Right lobe of liver (tissue), 6 donors: ENCODE measurements around the gene LETM1. TPM values are rescaled to one million over a fixed set of nuclear protein-coding genes. Genes with fewer than 3 reads are reported as not detected.
A peak's percentile ranks its signal among the peaks of the same experiment; 100 is the strongest.

Experiments
- ATAC-seq, 4 donors: fragments of 200-7000 bp; cut with Tn5 transposase; one replicate each; pipeline ENCODE4 v1.9.1; 2020; ENCODE audit warnings: mild to moderate bottlenecking in 4 of 4, moderate library complexity in 4 of 4
- DNase-seq, 3 donors: peaks; one replicate each; pipeline ENCODE4 v3.0.0-alpha.2; 2020
- H3K27ac ChIP-seq, 3 donors: fragments of 200-600 bp; one replicate each; pipeline ENCODE4 v1.8.0; 2022
- H3K27me3 ChIP-seq, 2 donors: fragments of 200-600 bp; one replicate each; pipeline ENCODE4 v1.8.0; 2022
- H3K36me3 ChIP-seq, 4 donors: fragments of 200-600 bp; sonication (generic) in 1 of 4; one replicate each; pipeline versions ENCODE4 v1.5.1 to v1.8.0; 2017 to 2022; ENCODE audit warnings: control low read depth in 1 of 4
- H3K4me1 ChIP-seq, 4 donors: fragments of 200-600 bp; sonication (generic) in 1 of 4; one replicate each; pipeline versions ENCODE4 v1.5.1 to v1.8.0; 2017 to 2022; ENCODE audit warnings: control low read depth in 1 of 4
- H3K4me3 ChIP-seq, 3 donors: fragments of 200-600 bp; one replicate each; pipeline ENCODE4 v1.8.0; 2022
- H3K9me3 ChIP-seq, 4 donors: fragments of 200-600 bp; sonication (generic) in 1 of 4; one replicate each; pipeline versions ENCODE4 v1.5.1 to v1.8.0; 2017 to 2022; ENCODE audit warnings: control low read depth in 1 of 4
- CTCF ChIP-seq, 4 donors: fragments of 200-600 bp in 3 of 4; fragments of 450-650 bp in 1 of 4; IDR thresholded peaks; one replicate each; pipeline versions ENCODE4 v1.5.1 to v1.8.0; 2016 to 2022; ENCODE audit warnings: antibody characterized with exemption in 4 of 4, mild to moderate bottlenecking in 2 of 4
- POLR2A ChIP-seq: fragments of 450-650 bp; IDR thresholded peaks from one replicate; pipeline ENCODE4 v1.6.1; 2017; ENCODE audit warnings: antibody characterized with exemption, mild to moderate bottlenecking
- WGBS: methylation state at CpG from one replicate; pipeline ENCODE4 v1.1.6; 2018; ENCODE audit warnings: low coverage, low lambda C conversion rate; ENCODE audit not compliant: insufficient coverage; ENCODE audit errors: missing lambda C conversion rate; 5-methylcytosine and 5-hydroxymethylcytosine counted together
- intact Hi-C, 2 donors: fragments of 100-400 bp; cut with DNase I; formaldehyde crosslinking; loops; one replicate each; pipeline versions ENCODE4 v1.11.2 to v1.14.1; 2022
- total RNA-seq, 6 experiments: library from RNA; depleted of rRNA in 2 of 6; stranded (reverse); fragments of >200 nt in 2 of 6; fragmentation: NEBNext Ultra II Directional in 3 of 6; extraction: Animal tissue kit (Norgen Biotek cat#: 25700) in 3 of 6; gene quantifications; one replicate each; pipeline versions ENCODE4 v1.1.0 to v1.2.4, GENCODE V29; 2016 to 2023
- donor health status: DM: no; HTN: yes; CAD: no.
- donor health status: DM: no; HTN: no; CAD: no.
- donor health status: DM: no; HTN: no; CAD: no.
- donor health status: DM: no; HTN: yes; CAD: no.
- donor health status: DM: no; HTN: yes; CAD: no.

The LETM1 gene
- total RNA-seq, 6 experiments from 2014 or later = 18.1 to 31.0 (median 25.6) TPM

- Histone ChIP-seq H3K4me1 (peaks cover 0 to 25% (median 13%) of the 10 kb centered on the region in 4 donors), H3K9me3 (no peaks in the 10 kb centered on the region), H3K27me3 (no peaks in the 10 kb centered on the region), H3K27ac (peak within 1 kb of the TSS in 2 of 3 donors; percentile 11 to 59), H3K4me3 (peak within 1 kb of the TSS; percentile 66 to 68 (median 66)), H3K36me3 (no peaks in the 10 kb centered on the region)
- TF ChIP-seq POLR2A (peak; percentile 93), CTCF (IDR thresholded peaks at IDR 0.05) (no peak)
- DNase-seq (peak in 2 of 3 donors; percentile 63 to 79), ATAC-seq (peak; percentile 55 to 66 (median 61))
- WGBS = no CpG with 5 or more reads among the region's 95 CpGs
- intact Hi-C loops = no loop called here
Measured at GRCh38 chr4:1792832-1793495, 63.0 kb downstream of the LETM1 start, which contains the start of gene FGFR3. FGFR3 (plus strand) TSS chr4:1793293; CDS start chr4:1793935, 642 bp downstream.

DNA sequence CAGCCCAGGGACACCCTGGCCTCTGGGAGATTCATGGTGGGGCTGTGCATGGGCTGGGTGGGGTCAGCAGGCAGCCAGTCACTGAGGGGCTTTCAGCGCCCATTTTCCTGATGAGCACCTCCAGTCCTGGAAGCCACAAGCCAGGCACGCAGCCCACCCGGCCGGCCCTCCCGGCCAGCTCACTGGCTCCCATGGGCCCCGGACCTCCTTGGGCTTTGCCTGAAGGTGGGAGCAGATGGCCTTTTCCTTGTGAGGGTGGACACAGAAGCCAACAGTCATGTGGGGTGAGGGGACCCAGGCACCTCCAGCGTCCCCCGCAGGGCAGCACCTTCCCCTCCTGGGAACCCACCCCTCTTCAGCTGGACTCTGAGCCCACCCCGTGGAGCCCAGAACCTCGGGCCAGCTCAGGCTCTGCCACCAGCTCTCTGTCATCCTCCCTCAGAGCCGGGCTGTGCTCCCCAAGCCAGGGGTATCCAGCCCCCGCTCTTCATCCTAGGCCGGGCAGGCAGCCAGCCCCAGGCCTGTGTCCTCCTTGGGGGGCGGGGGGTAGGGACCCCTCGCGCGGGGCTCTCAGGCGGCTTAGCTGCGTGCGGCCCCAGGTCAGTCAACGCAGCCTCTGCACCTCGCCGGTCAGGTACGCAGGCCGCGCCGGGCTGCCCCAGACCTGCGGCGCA lies 63.7 kb downstream of the LETM1 start:
- H3K9me3 ChIP-seq = no peaks in the 10 kb centered on the region
- no peak for DNase-seq
- ATAC-seq = no peak
- intact Hi-C loops = no loop called here
- H3K4me1 ChIP-seq = peaks cover 0 to 19% (median 8%) of the 10 kb centered on the region in 4 donors
- TF ChIP-seq POLR2A = no peak
- TF ChIP-seq CTCF (IDR thresholded peaks at IDR 0.05) = no peak
- H3K27me3 ChIP-seq = no peaks in the 10 kb centered on the region
- no peaks in the 10 kb centered on the region for H3K36me3 ChIP-seq
- WGBS = 70% methylated on average over 2 of the region's 29 CpGs
- no peak overlapping the region for H3K4me3 ChIP-seq
- H3K27ac ChIP-seq = no peak overlapping the region

GRCh38 chr4:1790005-1790404 lies 66.0 kb downstream of the LETM1 start:
- ATAC-seq = no peak
- intact Hi-C loops = no loop called here
- no peak for DNase-seq
- H3K4me3 ChIP-seq = no peak overlapping the region
- H3K4me1 ChIP-seq = no peaks in the 10 kb centered on the region
- TF ChIP-seq POLR2A (no peak), CTCF (IDR thresholded peaks at IDR 0.05) (no peak)
- 45% methylated on average over 5 of the region's 10 CpGs for WGBS
- no peaks in the 10 kb centered on the region for H3K27me3 ChIP-seq
- no peaks in the 10 kb centered on the region for H3K9me3 ChIP-seq
- no peaks in the 10 kb centered on the region for H3K36me3 ChIP-seq
- H3K27ac ChIP-seq = no peak overlapping the region

DNA sequence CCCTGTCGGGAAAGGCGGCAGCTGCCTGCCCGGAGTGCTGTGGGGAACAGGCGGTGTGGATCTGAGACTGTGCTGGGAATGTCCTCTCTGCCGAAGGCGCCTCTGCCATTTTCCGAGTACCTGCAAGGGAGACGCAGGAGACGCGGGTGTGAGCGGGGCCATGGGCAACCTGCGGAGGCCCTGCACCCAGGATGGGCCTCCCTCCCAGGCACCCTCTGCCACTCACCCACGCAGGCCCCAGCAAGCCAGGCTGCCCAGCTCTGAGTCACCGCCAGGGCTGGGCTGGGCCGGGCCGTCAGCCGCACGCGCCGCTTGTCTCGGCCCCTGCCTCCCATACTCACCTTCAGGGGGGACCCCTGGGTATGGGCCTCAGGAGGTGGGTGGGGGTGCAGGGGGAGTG lies 66.4 kb downstream of the LETM1 start:
- DNase-seq (no peak), ATAC-seq (no peak)
- H3K36me3 ChIP-seq = no peaks in the 10 kb centered on the region
- no peaks in the 10 kb centered on the region for H3K27me3 ChIP-seq
- H3K4me1 ChIP-seq = peaks cover 0 to 3% (median 0%) of the 10 kb centered on the region in 4 donors
- intact Hi-C loops = no loop called here
- no peak overlapping the region for H3K4me3 ChIP-seq
- TF ChIP-seq POLR2A = no peak
- TF ChIP-seq CTCF (IDR thresholded peaks at IDR 0.05) = no peak
- WGBS = 60% methylated on average over 3 of the region's 21 CpGs
- no peak overlapping the region for H3K27ac ChIP-seq
- H3K9me3 ChIP-seq = no peaks in the 10 kb centered on the region
